H1 (cell line): ENCODE measurements around the gene SFN. TPM values are rescaled to one million over a fixed set of nuclear protein-coding genes. Genes with fewer than 3 reads are reported as not detected.

ENCODE experiments used
- GABPA ChIP-seq: IDR thresholded peaks from 2 replicates; pipeline ENCODE4 v1.6.1; 2011; ENCODE audit warnings: mild to moderate bottlenecking, low read length, moderate library complexity, borderline replicate concordance; ENCODE audit not compliant: insufficient read depth
- NRF1 ChIP-seq: IDR thresholded peaks from 2 replicates; pipeline ENCODE4 v1.6.1; 2011; ENCODE audit warnings: mild to moderate bottlenecking, low read depth, low read length, improper control_type of control experiment
- PHF8 ChIP-seq: fragments of 200-600 bp; sonication (generic); conservative IDR thresholded peaks from 2 replicates; pipeline ENCODE4 v1.7.1; 2012; ENCODE audit warnings: low read depth, mild to moderate bottlenecking, inconsistent platforms, low read length, moderate library complexity
- POLR2A ChIP-seq, 2 experiments: IDR thresholded peaks; 1 replicate in 1 of 2; 2 replicates in 1 of 2; pipeline ENCODE4 v1.6.1; 2011; ENCODE audit warnings: low read depth in 2 of 2, low read length in 2 of 2, mild to moderate bottlenecking in 2 of 2; ENCODE audit errors: control extremely low read depth in 1 of 2
- POLR2AphosphoS5 ChIP-seq: IDR thresholded peaks from 2 replicates; pipeline ENCODE4 v1.6.1; 2011; ENCODE audit warnings: low read depth, low read length
- SIRT6 ChIP-seq: IDR thresholded peaks from one replicate; pipeline ENCODE4 v1.7.1; 2012; ENCODE audit warnings: low read length, inconsistent platforms
- ZNF274 ChIP-seq: IDR thresholded peaks from 2 replicates; pipeline ENCODE4 v1.7.0; 2012; ENCODE audit warnings: low read length, borderline replicate concordance; ENCODE audit errors: extremely low read depth
- polyA plus RNA-seq, 7 experiments: library from polyadenylated mRNA; depleted of rRNA in 3 of 7; stranded (reverse) in 5 of 7; unstranded in 2 of 7; fragments of >200 nt in 5 of 7; fragments of 200-250 nt in 2 of 7; gene quantifications; 1 replicate in 5 of 7; 2 replicates in 1 of 7; 4 replicates in 1 of 7; pipeline versions ENCODE4 v1.2.1 to v1.2.3, GENCODE V29; 2011 to 2013; ENCODE audit warnings: missing spikeins in 2 of 7, mixed read lengths in 2 of 7
- total RNA-seq: library from RNA; stranded (reverse); fragmentation: NEBNext Ultra II Directional; extraction: Animal tissue kit (Norgen Biotek cat#: 25700); gene quantifications from 2 replicates; pipeline ENCODE4 v1.2.1, GENCODE V29; 2021
- TF ChIP-seq, protein P1 (sequence below): IDR thresholded peaks from 2 replicates; pipeline ENCODE4 v1.6.1; 2012; ENCODE audit warnings: low read length, inconsistent platforms

Gene SFN
- total and polyA plus RNA-seq, 2 of the 8 experiments (the other 6 are each of a cell fraction or from before 2014, with no cell fraction given) = 3.3 to 3.9 TPM

DNA sequence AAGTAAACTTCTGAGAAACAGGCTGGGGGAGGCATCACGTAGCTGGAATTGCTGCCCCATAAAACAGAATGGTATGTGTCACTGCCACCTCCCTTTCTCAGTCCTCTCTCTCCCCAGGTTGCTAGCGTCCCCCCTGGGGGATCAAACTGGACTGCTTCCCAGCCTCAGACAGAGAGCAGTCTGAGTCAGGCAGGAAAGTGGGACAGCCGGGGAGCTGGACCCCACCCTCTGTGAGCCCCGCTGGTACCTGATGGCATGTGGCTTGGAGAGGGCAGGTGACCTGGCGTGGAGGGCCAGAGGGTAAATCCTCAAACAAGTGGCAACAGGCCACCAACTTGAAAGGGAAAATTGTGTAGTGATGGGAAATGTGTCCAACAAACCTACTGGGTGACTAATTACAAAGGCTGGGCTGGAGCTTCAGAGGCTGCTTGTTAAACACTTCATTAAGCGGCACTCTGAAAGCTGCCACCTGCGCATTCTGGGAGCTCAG lies 1.0 kb upstream of the SFN start (continued):
- TF ChIP-seq, protein P1, sequence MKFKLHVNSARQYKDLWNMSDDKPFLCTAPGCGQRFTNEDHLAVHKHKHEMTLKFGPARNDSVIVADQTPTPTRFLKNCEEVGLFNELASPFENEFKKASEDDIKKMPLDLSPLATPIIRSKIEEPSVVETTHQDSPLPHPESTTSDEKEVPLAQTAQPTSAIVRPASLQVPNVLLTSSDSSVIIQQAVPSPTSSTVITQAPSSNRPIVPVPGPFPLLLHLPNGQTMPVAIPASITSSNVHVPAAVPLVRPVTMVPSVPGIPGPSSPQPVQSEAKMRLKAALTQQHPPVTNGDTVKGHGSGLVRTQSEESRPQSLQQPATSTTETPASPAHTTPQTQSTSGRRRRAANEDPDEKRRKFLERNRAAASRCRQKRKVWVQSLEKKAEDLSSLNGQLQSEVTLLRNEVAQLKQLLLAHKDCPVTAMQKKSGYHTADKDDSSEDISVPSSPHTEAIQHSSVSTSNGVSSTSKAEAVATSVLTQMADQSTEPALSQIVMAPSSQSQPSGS = no peak
- TF ChIP-seq NRF1 (no peak), GABPA (no peak), POLR2AphosphoS5 (no peak), SIRT6 (no peak), ZNF274 (no peak), POLR2A (IDR thresholded peaks at IDR 0.05; ENCODE audit: control extremely low read depth in 1 of 2, low read depth in 2 of 2, low read length in 2 of 2) (no peak), PHF8 (no peak)
